Activated gamma-delta T cell (primary cell): ENCODE measurements around the gene HS6ST3.

Experiments
- DNase-seq: peaks from one replicate; lab custom pipeline; 2025; lab: John Stamatoyannopoulos, UW

HS6ST3 gene

DNA sequence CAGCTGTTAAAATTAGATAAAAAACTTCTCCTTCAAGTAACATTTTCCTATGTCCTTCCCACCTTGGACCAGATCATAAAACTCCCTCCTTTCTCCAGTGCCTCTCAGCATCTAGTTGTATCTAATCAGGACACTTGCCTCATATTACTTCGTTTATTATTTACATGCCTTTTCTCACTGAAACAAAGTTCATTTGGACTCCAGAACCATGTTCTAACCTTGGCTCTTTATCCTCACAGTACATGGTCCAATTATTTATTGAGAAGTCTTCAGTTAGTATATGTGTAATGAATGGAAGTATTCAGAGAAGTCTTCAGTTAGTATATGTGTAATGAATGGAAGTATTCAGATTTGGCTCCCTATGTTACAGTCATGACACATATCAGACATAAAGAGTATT is 561.7 kb downstream of the HS6ST3 start:
- DNase-seq = no peak

DNA sequence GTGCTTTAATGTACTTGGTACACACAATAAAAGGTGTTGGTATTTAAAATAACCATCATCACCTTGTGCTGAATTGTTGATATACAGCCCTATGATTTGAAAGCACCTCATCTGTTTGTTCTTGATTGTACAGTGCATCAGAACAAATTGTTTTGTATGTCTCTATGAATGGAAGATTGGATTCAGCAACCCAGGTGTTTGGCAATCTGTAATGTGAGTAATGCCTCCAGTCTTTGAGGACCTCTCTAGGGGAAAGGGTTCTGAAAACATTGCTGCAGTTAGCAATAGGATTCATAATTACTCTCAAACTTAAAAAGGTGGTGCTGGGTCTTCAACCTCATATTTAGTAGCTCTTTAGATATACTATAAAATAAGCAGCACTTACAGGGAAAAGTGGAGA is 562.6 kb downstream of the HS6ST3 start:
- DNase-seq = no peak

- DNase-seq = no peak
These were observed 571.7 kb downstream of the HS6ST3 start for GRCh38 chr13:96661612-96662011.

DNA sequence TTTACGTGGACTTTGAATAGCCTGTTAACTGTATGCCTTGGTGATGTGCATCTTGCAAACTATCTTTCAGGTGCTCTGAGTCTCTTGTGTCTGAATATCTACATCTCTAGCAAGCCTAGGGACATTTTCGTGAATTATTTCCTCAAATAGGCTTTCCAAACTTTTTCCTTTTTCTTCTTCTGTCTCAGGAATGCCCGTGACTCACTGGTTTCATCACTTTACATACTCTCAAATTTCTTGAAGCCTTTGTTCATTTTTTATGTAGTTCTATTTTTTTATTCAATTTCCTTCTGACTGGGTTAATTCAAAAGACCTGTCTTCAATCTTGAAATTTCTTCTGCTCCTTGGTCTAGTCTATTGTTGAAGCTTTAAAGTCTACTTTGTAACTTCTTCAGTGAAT is 572.1 kb downstream of the HS6ST3 start:
- no peak for DNase-seq

DNA sequence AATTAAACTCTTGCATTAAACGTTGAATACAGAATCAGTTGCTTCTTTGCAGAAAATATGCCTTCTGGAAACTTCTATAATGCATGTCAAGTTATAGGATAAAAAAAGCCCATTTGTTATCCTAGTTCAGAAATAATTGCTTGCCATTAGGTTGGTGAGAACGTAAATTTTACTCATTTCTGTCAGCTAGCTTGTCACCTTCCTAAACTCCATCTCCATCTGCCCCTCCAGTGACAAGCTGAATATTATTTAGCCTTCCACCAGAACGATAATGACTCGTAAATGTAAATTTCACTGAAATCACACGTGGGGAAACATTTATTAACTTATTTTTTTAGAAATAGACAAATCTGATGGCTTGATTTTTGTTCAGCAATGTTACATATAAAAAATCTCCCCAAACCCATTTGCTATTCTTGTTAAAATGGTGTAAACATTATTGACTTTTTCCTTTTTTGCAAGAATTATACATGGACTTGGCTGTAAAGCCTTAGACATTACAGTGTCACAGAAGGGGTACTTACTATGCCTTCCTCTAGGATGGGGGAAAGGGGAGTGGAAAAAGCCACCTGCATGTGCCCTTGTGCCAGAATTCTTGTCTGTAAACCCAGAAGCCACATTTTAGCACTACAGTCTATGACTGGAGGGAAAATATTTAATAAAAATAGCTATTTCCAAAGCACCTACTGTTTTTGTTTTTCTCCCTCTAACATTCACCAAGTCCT is 577.5 kb downstream of the HS6ST3 start:
- DNase-seq = no peak

GRCh38 chr13:96671073-96671472 is 581.2 kb downstream of the HS6ST3 start:
- no peak for DNase-seq

DNA sequence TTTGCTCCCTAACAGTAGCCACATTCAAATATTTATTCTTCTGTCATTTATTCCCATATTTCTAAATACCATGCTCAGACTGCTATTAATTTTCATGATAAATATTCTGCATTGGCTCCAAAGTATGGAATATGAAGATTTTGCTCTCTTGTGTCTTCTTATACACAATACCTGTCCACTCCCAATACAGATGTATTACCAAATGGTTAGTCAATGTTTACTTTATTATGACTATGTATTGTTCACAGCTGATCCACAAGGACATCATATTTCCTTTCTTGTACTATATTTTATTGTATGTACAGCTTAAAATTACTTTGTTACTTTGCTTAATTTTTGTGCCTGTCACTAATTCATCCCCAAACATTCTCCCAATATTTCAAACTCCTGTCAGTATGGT is 582.1 kb downstream of the HS6ST3 start:
- DNase-seq = no peak

GRCh38 chr13:96673825-96674224 is 583.9 kb downstream of the HS6ST3 start:
- no peak for DNase-seq

- no peak for DNase-seq
These were observed 587.1 kb downstream of the HS6ST3 start for GRCh38 chr13:96677029-96677428.

DNA sequence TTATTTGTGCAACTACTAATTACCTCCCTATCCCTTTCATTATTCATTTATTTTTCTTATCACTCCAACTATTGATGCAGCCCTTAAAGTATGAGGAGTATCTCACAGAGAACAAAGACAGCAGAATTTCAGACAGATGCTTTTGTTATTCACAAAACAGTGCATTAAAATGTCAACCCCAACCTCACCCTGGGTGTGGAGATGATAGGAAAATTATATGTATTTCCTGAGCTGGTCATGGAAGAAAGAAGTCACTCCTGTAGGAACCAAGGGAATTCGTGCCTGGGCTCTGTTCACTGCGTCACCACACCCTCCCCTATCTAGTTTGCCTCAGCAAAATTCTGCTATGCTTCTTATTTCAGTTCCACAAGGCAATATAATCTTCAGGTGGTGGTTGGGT is 588.9 kb downstream of the HS6ST3 start:
- no peak for DNase-seq

- no peak for DNase-seq
These were observed 591.0 kb downstream of the HS6ST3 start for GRCh38 chr13:96680898-96681297.

GRCh38 chr13:96681766-96682165 is 591.9 kb downstream of the HS6ST3 start:
- DNase-seq = no peak

DNA sequence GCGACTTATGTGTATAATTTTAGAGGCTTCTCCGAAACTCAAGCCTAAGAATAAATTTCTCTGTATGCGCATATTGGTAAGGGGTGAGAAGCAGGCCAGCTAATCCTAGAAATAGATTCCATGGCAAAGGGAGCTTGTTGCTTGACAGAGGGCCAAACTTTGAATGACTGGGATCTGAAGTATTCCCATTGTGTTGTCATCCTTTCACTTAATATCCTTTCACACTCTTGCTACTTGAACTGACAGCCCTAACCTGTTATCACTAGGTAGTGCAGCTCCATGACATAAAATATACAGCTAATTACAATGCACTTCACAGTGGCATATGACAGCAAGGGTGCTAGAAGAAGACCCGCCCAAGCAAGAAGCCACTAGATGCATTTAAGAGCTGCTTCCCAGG is 594.6 kb downstream of the HS6ST3 start:
- DNase-seq = no peak

- DNase-seq = no peak
These were observed 595.0 kb downstream of the HS6ST3 start for GRCh38 chr13:96684907-96685306.

- DNase-seq = no peak
These were observed 596.4 kb downstream of the HS6ST3 start for GRCh38 chr13:96686286-96686685.

DNA sequence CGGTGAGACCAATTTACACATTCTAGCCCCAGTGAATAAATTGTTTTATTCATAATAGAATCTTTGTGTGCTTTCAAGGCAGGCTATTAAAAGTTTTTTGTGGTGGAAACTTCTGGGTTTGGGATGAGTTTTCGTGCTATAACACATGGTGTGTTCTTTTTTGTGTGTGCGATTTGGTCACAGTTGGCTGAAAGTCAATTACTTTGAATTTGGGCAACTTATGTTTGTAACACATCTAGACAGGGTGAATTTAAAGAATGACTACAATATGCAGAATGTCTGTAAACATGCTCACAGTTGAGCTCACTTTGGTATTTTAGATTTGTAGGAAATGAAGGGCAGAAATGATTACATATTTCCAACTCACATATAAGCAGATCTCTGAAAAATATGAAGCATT is 597.3 kb downstream of the HS6ST3 start:
- no peak for DNase-seq

GRCh38 chr13:96690998-96691397 is 601.1 kb downstream of the HS6ST3 start:
- DNase-seq = no peak

DNA sequence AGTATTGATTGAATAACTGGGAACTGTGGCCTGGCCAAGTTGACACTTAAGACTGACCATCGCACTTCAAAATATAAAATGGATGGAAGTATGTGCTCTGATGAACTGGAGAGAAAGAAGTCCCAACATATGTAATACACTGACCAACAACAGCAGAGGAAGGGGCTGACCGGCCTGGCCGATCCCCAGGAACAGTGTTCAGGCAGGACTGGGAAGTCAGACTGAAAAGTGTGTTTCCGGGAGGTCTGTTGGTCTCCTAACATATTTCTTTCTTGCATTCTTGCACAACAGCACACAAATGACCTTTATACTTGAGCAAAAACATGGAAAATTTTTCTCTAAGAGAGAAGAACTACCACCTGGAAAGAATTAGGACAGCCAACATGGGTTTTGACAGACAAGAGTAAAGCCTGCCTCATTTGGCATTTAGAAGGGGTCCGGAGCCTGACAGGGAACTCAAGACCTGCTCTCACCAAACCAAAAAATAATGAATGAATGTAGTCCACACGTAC is 606.5 kb downstream of the HS6ST3 start:
- DNase-seq = no peak

GRCh38 chr13:96700657-96701056 is 610.8 kb downstream of the HS6ST3 start:
- DNase-seq = no peak

- no peak for DNase-seq
These were observed 617.2 kb downstream of the HS6ST3 start for GRCh38 chr13:96707146-96707545.

- no peak for DNase-seq
These were observed 620.4 kb downstream of the HS6ST3 start for GRCh38 chr13:96710166-96710862.

- no peak for DNase-seq
These were observed 630.5 kb downstream of the HS6ST3 start for GRCh38 chr13:96720446-96720845.

- DNase-seq = no peak
These were observed 636.7 kb downstream of the HS6ST3 start for GRCh38 chr13:96726651-96727050.

DNA sequence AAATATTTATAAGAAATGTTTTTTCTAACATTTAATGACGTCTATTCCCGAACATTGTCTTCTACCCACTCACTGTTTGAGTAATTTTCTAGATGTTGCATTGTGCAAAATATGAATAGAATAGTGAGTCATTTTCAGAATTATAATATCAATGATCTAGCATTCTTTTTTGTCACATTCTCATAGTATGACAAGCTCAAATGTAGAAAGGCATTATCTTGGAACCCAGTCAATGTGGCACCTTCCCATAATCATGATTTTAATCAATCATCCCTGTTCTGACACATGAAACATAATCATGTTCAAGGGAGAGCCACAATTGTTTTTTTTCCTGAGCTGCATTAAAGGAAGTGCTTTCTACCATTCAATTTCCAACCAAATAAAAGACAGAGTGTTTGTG is 638.6 kb downstream of the HS6ST3 start:
- DNase-seq = no peak
